ENCODE results near the gene ELP2. TPM values are rescaled to one million over a fixed set of nuclear protein-coding genes. Genes with fewer than 3 reads are reported as not detected.

The ELP2 gene
- total RNA-seq, 1 experiment from 2014 or later: 54.2 TPM

- no peaks in the 10 kb centered on the region for H3F3A ChIP-seq (ENCODE audit: insufficient read depth, low read depth)
- H3K9me2 ChIP-seq (ENCODE audit: insufficient read depth): no peaks in the 10 kb centered on the region
- H3K4me1 ChIP-seq (replicated peaks; ENCODE audit: insufficient read depth): 0 out of 2 replicates have a peak, but pooled peaks cover 9% of the 10 kb centered on the region
- no peak overlapping the region for H3K4me3 ChIP-seq
- H3K79me2 ChIP-seq (ENCODE audit: low read depth): peaks cover 31% of the 10 kb centered on the region
- BruUV-seq (replicated peaks): no TSS peak
- TF ChIP-seq CTCF (conservative IDR thresholded peaks at IDR 0.05) (no peak), EZH2 (IDR thresholded peaks at IDR 0.05; ENCODE audit: low read depth) (no peak)
- H3K9me3 ChIP-seq (ENCODE audit: insufficient read depth, low read depth): no peaks in the 10 kb centered on the region
- H3K27me3 ChIP-seq (ENCODE audit: insufficient read depth, low read depth): no peaks in the 10 kb centered on the region
- H4K20me1 ChIP-seq (ENCODE audit: insufficient read depth): peaks cover 15% of the 10 kb centered on the region; the same call in 1 of the 2 replicates
- H3K27ac ChIP-seq: no peak overlapping the region
- H2AFZ ChIP-seq: no peak overlapping the region
- ChIA-PET CTCF (no interaction called here), POLR2A (ENCODE audit: unreplicated experiment) (no interaction called here)
- DNase-seq: no peak
- intact Hi-C loops (cut with micrococcal nuclease; ENCODE audit: unreplicated experiment): no loop called here
- H3K36me3 ChIP-seq (ENCODE audit: low read depth): peaks cover 7% of the 10 kb centered on the region; the same call in 1 of the 2 replicates
- H3K4me2 ChIP-seq: no peak overlapping the region
Observed at GRCh38 chr18:36135264-36135663, 5.6 kb downstream of the ELP2 start.

GRCh38 chr18:36139245-36139644, 9.5 kb downstream of the ELP2 start:
- 0 out of 2 replicates have a peak, but pooled peaks cover 1% of the 10 kb centered on the region for H4K20me1 ChIP-seq (ENCODE audit: insufficient read depth)
- H3K36me3 ChIP-seq (ENCODE audit: low read depth): peaks cover 3% of the 10 kb centered on the region; the same call in 1 of the 2 replicates
- no peak overlapping the region for H2AFZ ChIP-seq
- no peak overlapping the region for H3K27ac ChIP-seq
- H3K9me2 ChIP-seq (ENCODE audit: insufficient read depth): no peaks in the 10 kb centered on the region
- no peaks in the 10 kb centered on the region for H3K4me1 ChIP-seq (replicated peaks; ENCODE audit: insufficient read depth)
- no peak overlapping the region for H3K4me3 ChIP-seq
- no peaks in the 10 kb centered on the region for H3K9me3 ChIP-seq (ENCODE audit: insufficient read depth, low read depth)
- no peak overlapping the region for H3K4me2 ChIP-seq
- ChIA-PET POLR2A (ENCODE audit: unreplicated experiment) (no interaction called here), CTCF (no interaction called here)
- DNase-seq: no peak
- no peak for TF ChIP-seq EZH2 (IDR thresholded peaks at IDR 0.05; ENCODE audit: low read depth)
- no peak for TF ChIP-seq CTCF (conservative IDR thresholded peaks at IDR 0.05)
- no peaks in the 10 kb centered on the region for H3F3A ChIP-seq (ENCODE audit: insufficient read depth, low read depth)
- intact Hi-C loops (cut with micrococcal nuclease; ENCODE audit: unreplicated experiment): no loop called here
- no peaks in the 10 kb centered on the region for H3K79me2 ChIP-seq (ENCODE audit: low read depth)
- BruUV-seq (replicated peaks): no TSS peak
- no peaks in the 10 kb centered on the region for H3K27me3 ChIP-seq (ENCODE audit: insufficient read depth, low read depth)

- Histone ChIP-seq H3K36me3 (ENCODE audit: low read depth) (0 out of 2 replicates have a peak, but pooled peaks cover 4% of the 10 kb centered on the region), H3K4me3 (no peak overlapping the region), H4K20me1 (ENCODE audit: insufficient read depth) (no peaks in the 10 kb centered on the region), H3K4me2 (no peak overlapping the region), H2AFZ (no peak overlapping the region), H3K27ac (no peak overlapping the region), H3K9me3 (ENCODE audit: insufficient read depth, low read depth) (no peaks in the 10 kb centered on the region), H3K9me2 (ENCODE audit: insufficient read depth) (no peaks in the 10 kb centered on the region), H3K79me2 (ENCODE audit: low read depth) (no peaks in the 10 kb centered on the region), H3K27me3 (ENCODE audit: insufficient read depth, low read depth) (no peaks in the 10 kb centered on the region), H3F3A (ENCODE audit: insufficient read depth, low read depth) (no peaks in the 10 kb centered on the region), H3K4me1 (replicated peaks; ENCODE audit: insufficient read depth) (no peaks in the 10 kb centered on the region)
- BruUV-seq (replicated peaks): no TSS peak
- ChIA-PET POLR2A (ENCODE audit: unreplicated experiment) (no interaction called here), CTCF (no interaction called here)
- DNase-seq: no peak
- intact Hi-C loops (cut with micrococcal nuclease; ENCODE audit: unreplicated experiment): no loop called here
- no peak for TF ChIP-seq EZH2 (IDR thresholded peaks at IDR 0.05; ENCODE audit: low read depth)
Observed at GRCh38 chr18:36141576-36141975, 11.9 kb downstream of the ELP2 start.

GRCh38 chr18:36142751-36143150, 13.1 kb downstream of the ELP2 start:
- ChIA-PET CTCF (no interaction called here), POLR2A (ENCODE audit: unreplicated experiment) (no interaction called here)
- Histone ChIP-seq H3K27ac (no peak overlapping the region), H3K36me3 (ENCODE audit: low read depth) (0 out of 2 replicates have a peak, but pooled peaks cover 4% of the 10 kb centered on the region), H3K9me3 (ENCODE audit: insufficient read depth, low read depth) (no peaks in the 10 kb centered on the region), H3K4me3 (no peak overlapping the region), H3K79me2 (ENCODE audit: low read depth) (no peaks in the 10 kb centered on the region), H3F3A (ENCODE audit: insufficient read depth, low read depth) (no peaks in the 10 kb centered on the region), H3K4me1 (replicated peaks; ENCODE audit: insufficient read depth) (no peaks in the 10 kb centered on the region), H2AFZ (no peak overlapping the region), H4K20me1 (ENCODE audit: insufficient read depth) (no peaks in the 10 kb centered on the region), H3K4me2 (no peak overlapping the region), H3K27me3 (ENCODE audit: insufficient read depth, low read depth) (no peaks in the 10 kb centered on the region), H3K9me2 (ENCODE audit: insufficient read depth) (no peaks in the 10 kb centered on the region)
- intact Hi-C loops (cut with micrococcal nuclease; ENCODE audit: unreplicated experiment): no loop called here
- no TSS peak for BruUV-seq (replicated peaks)
- DNase-seq: no peak
- TF ChIP-seq EZH2 (IDR thresholded peaks at IDR 0.05; ENCODE audit: low read depth) (no peak), CTCF (conservative IDR thresholded peaks at IDR 0.05) (no peak)
